HepG2 (cell line): Measurements from ENCODE around the gene HOXC11.
A peak's percentile ranks its signal among the peaks of the same experiment; 100 is the strongest.

Experiments used
- CTCF ChIP-seq: sonication (generic); formaldehyde crosslinking; IDR thresholded peaks from 2 replicates; pipeline ENCODE4 v1.5.0; 2020; ENCODE audit warnings: mild to moderate bottlenecking, missing genetic modification reagents, moderate library complexity
- SP2 ChIP-seq: sonication (generic); formaldehyde crosslinking; IDR thresholded peaks from 2 replicates; pipeline ENCODE4 v1.5.1; 2020; ENCODE audit warnings: mild to moderate bottlenecking, missing genetic modification reagents

GRCh38 chr12:54004063-54004840 lies 31.3 kb downstream of the HOXC11 start:
- TF ChIP-seq CTCF (CRISPR knock-in tag), result peak; percentile 45
- no peak for TF ChIP-seq SP2 (CRISPR knock-in tag)
